ENCODE results near the gene TSNAX. TPM values are rescaled to one million over a fixed set of nuclear protein-coding genes. Genes with fewer than 3 reads are reported as not detected.

TSNAX gene
- total and polyA plus RNA-seq, 9 of the 15 experiments (the other 6 are each of a cell fraction or from before 2014, with no cell fraction given), result 33.8 to 102 (median 61.2) TPM

DNA sequence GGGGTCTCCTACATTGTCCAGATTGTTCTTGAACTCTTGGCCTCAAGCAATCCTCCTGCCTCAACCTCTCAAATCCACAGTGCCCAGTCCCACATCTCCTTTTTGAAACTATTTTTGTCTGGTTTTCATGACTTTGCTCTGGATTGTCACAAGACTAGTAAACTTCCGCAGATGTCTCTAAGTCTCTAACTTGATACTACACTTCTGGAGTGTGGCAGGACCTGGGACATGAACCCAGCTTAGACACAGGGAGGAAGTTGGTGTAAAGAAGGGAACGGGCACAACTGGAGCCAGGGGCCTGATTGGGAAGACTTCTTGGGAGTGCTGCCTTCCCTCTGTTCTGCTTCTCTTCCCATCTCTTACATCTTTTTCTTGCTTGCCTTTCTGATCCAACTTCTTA, 81.9 kb downstream of the TSNAX start:
- no peaks in the 10 kb centered on the region; a peak in 1 of 5 replicates for H3K4me1 ChIP-seq (replicated peaks in 1 of 2; ENCODE audit: control insufficient read depth in 2 of 2, insufficient read depth in 2 of 2, low read length in 2 of 2)
- 0% methylated on average over 2 of the region's 2 CpGs for WGBS (ENCODE audit: insufficient coverage, low coverage, missing lambda C conversion rate)
- POLR2A ChIA-PET, result interaction anchor here (0.9 kb wide), 1 partner anchor 10 kb away, joined by 3 read pairs; no protein-coding TSS in a partner anchor

More for the DNA sequence above, 81.9 kb downstream of the TSNAX start:
- no peaks in the 10 kb centered on the region for H3K79me2 ChIP-seq (ENCODE audit: control insufficient read depth, insufficient read depth, low read length)
- no peaks in the 10 kb centered on the region for H3K9me1 ChIP-seq (ENCODE audit: control insufficient read depth, insufficient read depth, low read length)
- BruUV-seq (replicated peaks), result no TSS peak
- no peak overlapping the region for H3K4me2 ChIP-seq (ENCODE audit: insufficient read depth, low read length)
- H3K27ac ChIP-seq (ENCODE audit: extremely low read depth, low read depth, low read length), result no peak overlapping the region
- H4K20me1 ChIP-seq (replicated peaks; ENCODE audit: control insufficient read depth, insufficient read depth, low read length), result no peaks in the 10 kb centered on the region
- no peak for TF ChIP-seq SREBF1 (IDR thresholded peaks at IDR 0.05; ENCODE audit: borderline replicate concordance, low read depth, low read length)
- TF ChIP-seq BRD9 (IDR thresholded peaks at IDR 0.05; ENCODE audit: low read depth, partially characterized antibody), result no peak
- TF ChIP-seq HMG20B (CRISPR knock-in tag; IDR thresholded peaks at IDR 0.05), result no peak
- no peak for TF ChIP-seq ZNF146 (CRISPR knock-in tag; IDR thresholded peaks at IDR 0.05; ENCODE audit: unreplicated experiment)
- TF ChIP-seq ZNF224 (CRISPR knock-in tag; IDR thresholded peaks at IDR 0.05), result no peak
- TF ChIP-seq SRF (CRISPR knock-in tag; IDR thresholded peaks at IDR 0.05), result no peak
- no peak for TF ChIP-seq ZNF668 (CRISPR knock-in tag; IDR thresholded peaks at IDR 0.05)
- no peak for TF ChIP-seq KLF6 (CRISPR knock-in tag; IDR thresholded peaks at IDR 0.05; ENCODE audit: borderline replicate concordance)
- no peak for TF ChIP-seq ZNF174 (CRISPR knock-in tag; IDR thresholded peaks at IDR 0.05)
- TF ChIP-seq, protein P1, sequence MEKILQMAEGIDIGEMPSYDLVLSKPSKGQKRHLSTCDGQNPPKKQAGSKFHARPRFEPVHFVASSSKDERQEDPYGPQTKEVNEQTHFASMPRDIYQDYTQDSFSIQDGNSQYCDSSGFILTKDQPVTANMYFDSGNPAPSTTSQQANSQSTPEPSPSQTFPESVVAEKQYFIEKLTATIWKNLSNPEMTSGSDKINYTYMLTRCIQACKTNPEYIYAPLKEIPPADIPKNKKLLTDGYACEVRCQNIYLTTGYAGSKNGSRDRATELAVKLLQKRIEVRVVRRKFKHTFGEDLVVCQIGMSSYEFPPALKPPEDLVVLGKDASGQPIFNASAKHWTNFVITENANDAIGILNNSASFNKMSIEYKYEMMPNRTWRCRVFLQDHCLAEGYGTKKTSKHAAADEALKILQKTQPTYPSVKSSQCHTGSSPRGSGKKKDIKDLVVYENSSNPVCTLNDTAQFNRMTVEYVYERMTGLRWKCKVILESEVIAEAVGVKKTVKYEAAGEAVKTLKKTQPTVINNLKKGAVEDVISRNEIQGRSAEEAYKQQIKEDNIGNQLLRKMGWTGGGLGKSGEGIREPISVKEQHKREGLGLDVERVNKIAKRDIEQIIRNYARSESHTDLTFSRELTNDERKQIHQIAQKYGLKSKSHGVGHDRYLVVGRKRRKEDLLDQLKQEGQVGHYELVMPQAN (IDR thresholded peaks at IDR 0.05; ENCODE audit: borderline replicate concordance), result no peak
- TF ChIP-seq IRF2 (CRISPR knock-in tag; IDR thresholded peaks at IDR 0.05), result no peak
- no peak for TF ChIP-seq NONO (IDR thresholded peaks at IDR 0.05; ENCODE audit: low read depth in 2 of 2, low read length in 1 of 2)
- in situ Hi-C loops (cut with MboI), result no loop called here
- peaks cover 27 to 53% of the 10 kb centered on the region in 2 experiments for H3K27me3 ChIP-seq (ENCODE audit: control insufficient read depth in 2 of 2, insufficient read depth in 2 of 2, low read length in 2 of 2)
- FAIRE-seq (no peak), DNase-seq (ENCODE audit: extremely low read depth in 1 of 4, low spot score in 3 of 4) (no peak), ATAC-seq (no peak)
- no peaks in the 10 kb centered on the region for H3K36me3 ChIP-seq (ENCODE audit: control insufficient read depth, insufficient read depth, low read length)
- H3K9ac ChIP-seq (ENCODE audit: insufficient read depth in 1 of 2, low read depth in 2 of 2, low read length in 2 of 2), result no peak overlapping the region
- CTCF ChIA-PET (ENCODE audit: low intra/inter-chr PET ratio), result no interaction called here
- no peak overlapping the region for H2AFZ ChIP-seq (ENCODE audit: low read depth, low read length)
- no peaks in the 10 kb centered on the region for H3K9me3 ChIP-seq (replicated peaks; ENCODE audit: control insufficient read depth, insufficient read depth, low read depth, low read length)
- intact Hi-C loops (cut with micrococcal nuclease), result no loop called here
- no peak overlapping the region for H3K4me3 ChIP-seq
